B cell (primary cell): ENCODE results near the gene SLK.

Experiments used
- EZH2 ChIP-seq: IDR thresholded peaks from 2 replicates; pipeline ENCODE4 v1.6.1; 2012; ENCODE audit warnings: borderline replicate concordance, low read depth, mild to moderate bottlenecking, moderate library complexity, low read length; ENCODE audit not compliant: insufficient read depth, poor library complexity, severe bottlenecking
- TF ChIP-seq, protein P1 (sequence below): fragments of 200-600 bp; IDR thresholded peaks from one replicate; pipeline ENCODE4 v1.8.0; 2022; ENCODE audit warnings: antibody characterized with exemption, mild to moderate bottlenecking

DNA sequence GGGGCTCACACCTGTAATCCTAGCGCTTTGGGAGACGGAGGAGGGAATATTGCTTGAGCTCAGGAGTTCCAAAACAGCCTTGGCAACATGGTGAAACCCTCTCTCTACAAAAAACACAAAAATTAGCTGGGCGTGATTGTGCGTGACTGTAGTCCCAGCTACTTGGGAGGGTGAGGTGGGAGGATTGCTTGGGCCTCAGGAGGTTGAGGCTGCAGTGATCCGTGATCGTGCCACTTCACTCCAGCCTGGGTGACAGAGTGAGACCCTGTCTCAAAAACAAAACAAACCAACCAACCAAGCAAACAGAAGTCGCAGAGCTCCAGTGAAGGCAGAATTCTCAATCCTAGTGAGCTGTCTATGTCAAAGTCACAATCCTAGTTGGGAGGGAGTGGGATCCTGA lies 34.7 kb upstream of the SLK start:
- TF ChIP-seq, protein P1, sequence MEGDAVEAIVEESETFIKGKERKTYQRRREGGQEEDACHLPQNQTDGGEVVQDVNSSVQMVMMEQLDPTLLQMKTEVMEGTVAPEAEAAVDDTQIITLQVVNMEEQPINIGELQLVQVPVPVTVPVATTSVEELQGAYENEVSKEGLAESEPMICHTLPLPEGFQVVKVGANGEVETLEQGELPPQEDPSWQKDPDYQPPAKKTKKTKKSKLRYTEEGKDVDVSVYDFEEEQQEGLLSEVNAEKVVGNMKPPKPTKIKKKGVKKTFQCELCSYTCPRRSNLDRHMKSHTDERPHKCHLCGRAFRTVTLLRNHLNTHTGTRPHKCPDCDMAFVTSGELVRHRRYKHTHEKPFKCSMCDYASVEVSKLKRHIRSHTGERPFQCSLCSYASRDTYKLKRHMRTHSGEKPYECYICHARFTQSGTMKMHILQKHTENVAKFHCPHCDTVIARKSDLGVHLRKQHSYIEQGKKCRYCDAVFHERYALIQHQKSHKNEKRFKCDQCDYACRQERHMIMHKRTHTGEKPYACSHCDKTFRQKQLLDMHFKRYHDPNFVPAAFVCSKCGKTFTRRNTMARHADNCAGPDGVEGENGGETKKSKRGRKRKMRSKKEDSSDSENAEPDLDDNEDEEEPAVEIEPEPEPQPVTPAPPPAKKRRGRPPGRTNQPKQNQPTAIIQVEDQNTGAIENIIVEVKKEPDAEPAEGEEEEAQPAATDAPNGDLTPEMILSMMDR = no peak
- TF ChIP-seq EZH2 = no peak
